ENCODE results near the gene ZNF491.

- TF ChIP-seq CTCF (IDR thresholded peaks at IDR 0.05; ENCODE audit: insufficient read depth, low read length) (no peak), GABPA (IDR thresholded peaks at IDR 0.05; ENCODE audit: low read depth) (no peak), POLR2AphosphoS5 (IDR thresholded peaks at IDR 0.05; ENCODE audit: low read depth) (peak; percentile 83)
- TF ChIP-seq, protein P1, sequence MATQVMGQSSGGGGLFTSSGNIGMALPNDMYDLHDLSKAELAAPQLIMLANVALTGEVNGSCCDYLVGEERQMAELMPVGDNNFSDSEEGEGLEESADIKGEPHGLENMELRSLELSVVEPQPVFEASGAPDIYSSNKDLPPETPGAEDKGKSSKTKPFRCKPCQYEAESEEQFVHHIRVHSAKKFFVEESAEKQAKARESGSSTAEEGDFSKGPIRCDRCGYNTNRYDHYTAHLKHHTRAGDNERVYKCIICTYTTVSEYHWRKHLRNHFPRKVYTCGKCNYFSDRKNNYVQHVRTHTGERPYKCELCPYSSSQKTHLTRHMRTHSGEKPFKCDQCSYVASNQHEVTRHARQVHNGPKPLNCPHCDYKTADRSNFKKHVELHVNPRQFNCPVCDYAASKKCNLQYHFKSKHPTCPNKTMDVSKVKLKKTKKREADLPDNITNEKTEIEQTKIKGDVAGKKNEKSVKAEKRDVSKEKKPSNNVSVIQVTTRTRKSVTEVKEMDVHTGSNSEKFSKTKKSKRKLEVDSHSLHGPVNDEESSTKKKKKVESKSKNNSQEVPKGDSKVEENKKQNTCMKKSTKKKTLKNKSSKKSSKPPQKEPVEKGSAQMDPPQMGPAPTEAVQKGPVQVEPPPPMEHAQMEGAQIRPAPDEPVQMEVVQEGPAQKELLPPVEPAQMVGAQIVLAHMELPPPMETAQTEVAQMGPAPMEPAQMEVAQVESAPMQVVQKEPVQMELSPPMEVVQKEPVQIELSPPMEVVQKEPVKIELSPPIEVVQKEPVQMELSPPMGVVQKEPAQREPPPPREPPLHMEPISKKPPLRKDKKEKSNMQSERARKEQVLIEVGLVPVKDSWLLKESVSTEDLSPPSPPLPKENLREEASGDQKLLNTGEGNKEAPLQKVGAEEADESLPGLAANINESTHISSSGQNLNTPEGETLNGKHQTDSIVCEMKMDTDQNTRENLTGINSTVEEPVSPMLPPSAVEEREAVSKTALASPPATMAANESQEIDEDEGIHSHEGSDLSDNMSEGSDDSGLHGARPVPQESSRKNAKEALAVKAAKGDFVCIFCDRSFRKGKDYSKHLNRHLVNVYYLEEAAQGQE (IDR thresholded peaks at IDR 0.05; ENCODE audit: insufficient replicate concordance, low read depth) = peak; percentile 67
Observed at GRCh38 chr19:11814029-11814699, 15.8 kb downstream of the ZNF491 start, which contains the start of gene ZNF440.
